MCF 10A (cell line): ENCODE results near the gene CLK3. TPM values are rescaled to one million over a fixed set of nuclear protein-coding genes. Genes with fewer than 3 reads are reported as not detected.

Experiments
- BruUV-seq: library from RNA; stranded (reverse); fragments of 400-500 nt; replicated peaks from 2 replicates; lab custom pipeline; 2021; lab: Mats Ljungman, UMichigan
- CTCF ChIA-PET: fragments of 300-600 bp; sonication (Branson Sonifier 250); formaldehyde crosslinking; extraction: SDS; loops from one replicate; lab custom pipeline; 2021; ENCODE audit warnings: antibody characterized with exemption, inconsistent platforms; lab: Yijun Ruan, JAX
- POLR2A ChIA-PET: fragments of 300-600, 350-650 bp; sonication (Branson Sonifier 250); formaldehyde crosslinking; extraction: SDS; loops from one replicate; lab custom pipeline; 2020; ENCODE audit warnings: antibody characterized with exemption, inconsistent platforms; lab: Yijun Ruan, JAX
- DNase-seq: peaks from one replicate; pipeline ENCODE4 v3.0.0-alpha.2; 2018; ENCODE audit not compliant: unreplicated experiment
- H3K27ac Mint-ChIP-seq: one replicate; pipeline ENCODE4 v1.8.0; 2022; ENCODE audit warnings: mild to moderate bottlenecking, low read depth, mixed read lengths; ENCODE audit not compliant: unreplicated experiment
- H3K27me3 Mint-ChIP-seq: one replicate; pipeline ENCODE4 v1.8.0; 2022; ENCODE audit warnings: mixed read lengths; ENCODE audit not compliant: insufficient read depth, unreplicated experiment
- H3K36me3 Mint-ChIP-seq: one replicate; pipeline ENCODE4 v1.8.0; 2022; ENCODE audit warnings: mild to moderate bottlenecking, moderate library complexity, mixed read lengths; ENCODE audit not compliant: insufficient read depth, unreplicated experiment
- H3K4me1 Mint-ChIP-seq: one replicate; pipeline ENCODE4 v1.8.0; 2022; ENCODE audit warnings: mixed read lengths; ENCODE audit not compliant: insufficient read depth, unreplicated experiment
- H3K4me3 Mint-ChIP-seq: one replicate; pipeline ENCODE4 v1.8.0; 2022; ENCODE audit warnings: mild to moderate bottlenecking, moderate library complexity, mixed read lengths; ENCODE audit not compliant: unreplicated experiment
- H3K9me3 Mint-ChIP-seq: one replicate; pipeline ENCODE4 v1.8.0; 2022; ENCODE audit warnings: mixed read lengths; ENCODE audit not compliant: unreplicated experiment
- intact Hi-C: fragments of 100-400 bp; cut with micrococcal nuclease; formaldehyde crosslinking; loops from 2 replicates; pipeline ENCODE4 v1.14.1; 2022
- total RNA-seq: library from RNA; stranded (reverse); gene quantifications from 2 replicates; pipeline ENCODE4 v1.2.3, GENCODE V29; 2022
- TF ChIP-seq, protein P1 (sequence below): fragments of 200-600 bp; IDR thresholded peaks from one replicate; pipeline ENCODE4 v1.8.0; 2022; ENCODE audit warnings: antibody characterized with exemption, mild to moderate bottlenecking; ENCODE audit not compliant: unreplicated experiment

Gene CLK3
- total RNA-seq, 1 experiment from 2014 or later, result 57.8 TPM

DNA sequence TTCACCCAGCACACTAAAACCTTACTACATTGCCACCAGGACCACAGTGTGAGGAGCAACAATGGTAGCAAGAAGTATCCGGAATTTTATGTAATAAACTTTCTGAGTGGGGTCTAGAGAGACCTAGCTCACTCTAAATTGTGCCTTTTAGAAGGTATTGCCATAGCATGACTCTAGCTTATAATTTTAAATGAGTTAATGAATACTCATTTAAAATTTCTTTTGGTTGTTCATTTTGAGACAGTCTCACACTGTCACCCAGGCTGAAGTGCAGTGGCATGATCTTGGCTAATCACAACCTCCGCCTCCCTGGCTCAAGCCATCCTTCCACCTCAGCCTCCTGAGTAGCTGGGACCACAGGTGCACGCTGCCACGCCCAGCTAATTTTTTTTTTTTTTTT, 54.0 kb downstream of the CLK3 start:
- BruUV-seq, result no TSS peak
- Mint-ChIP-seq H3K9me3 (no peaks in the 10 kb centered on the region), H3K4me3 (no peak overlapping the region), H3K27ac (no peak overlapping the region), H3K27me3 (no peaks in the 10 kb centered on the region), H3K4me1 (no peaks in the 10 kb centered on the region), H3K36me3 (peaks cover 61% of the 10 kb centered on the region)
- TF ChIP-seq, protein P1, sequence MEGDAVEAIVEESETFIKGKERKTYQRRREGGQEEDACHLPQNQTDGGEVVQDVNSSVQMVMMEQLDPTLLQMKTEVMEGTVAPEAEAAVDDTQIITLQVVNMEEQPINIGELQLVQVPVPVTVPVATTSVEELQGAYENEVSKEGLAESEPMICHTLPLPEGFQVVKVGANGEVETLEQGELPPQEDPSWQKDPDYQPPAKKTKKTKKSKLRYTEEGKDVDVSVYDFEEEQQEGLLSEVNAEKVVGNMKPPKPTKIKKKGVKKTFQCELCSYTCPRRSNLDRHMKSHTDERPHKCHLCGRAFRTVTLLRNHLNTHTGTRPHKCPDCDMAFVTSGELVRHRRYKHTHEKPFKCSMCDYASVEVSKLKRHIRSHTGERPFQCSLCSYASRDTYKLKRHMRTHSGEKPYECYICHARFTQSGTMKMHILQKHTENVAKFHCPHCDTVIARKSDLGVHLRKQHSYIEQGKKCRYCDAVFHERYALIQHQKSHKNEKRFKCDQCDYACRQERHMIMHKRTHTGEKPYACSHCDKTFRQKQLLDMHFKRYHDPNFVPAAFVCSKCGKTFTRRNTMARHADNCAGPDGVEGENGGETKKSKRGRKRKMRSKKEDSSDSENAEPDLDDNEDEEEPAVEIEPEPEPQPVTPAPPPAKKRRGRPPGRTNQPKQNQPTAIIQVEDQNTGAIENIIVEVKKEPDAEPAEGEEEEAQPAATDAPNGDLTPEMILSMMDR, result no peak
- CTCF ChIA-PET, result interaction anchor here (0.6 kb wide), 2 partner anchors 29 to 100 kb away, joined by 3 to 4 read pairs; no protein-coding TSS in a partner anchor
- POLR2A ChIA-PET, result interaction anchor here (0.8 kb wide), 1 partner anchor 129 kb away, joined by 3 read pairs; no protein-coding TSS in a partner anchor
- intact Hi-C loops, result no loop called here
- DNase-seq, result no peak

DNA sequence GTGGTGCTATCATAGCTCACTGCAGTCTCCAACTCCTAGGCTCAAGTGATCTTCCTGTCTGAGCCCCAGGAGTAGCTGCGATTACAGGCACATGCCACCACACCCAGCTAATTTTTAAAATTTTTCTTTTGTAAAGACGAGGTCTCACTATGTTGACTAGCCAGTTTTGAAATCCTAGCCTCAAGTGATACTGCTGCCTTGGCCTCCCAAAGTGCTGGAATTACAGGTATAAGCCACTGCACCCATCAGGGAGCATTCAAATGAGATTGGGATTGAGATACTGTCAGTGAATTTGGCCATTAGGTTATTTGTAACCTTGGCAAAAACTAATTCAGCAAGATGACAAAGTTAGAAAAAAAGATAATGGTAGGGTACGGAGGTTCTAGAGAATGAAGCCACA, 58.5 kb downstream of the CLK3 start:
- peaks cover 50% of the 10 kb centered on the region for H3K36me3 Mint-ChIP-seq
- no peaks in the 10 kb centered on the region for H3K27me3 Mint-ChIP-seq
- intact Hi-C loops, result no loop called here
- DNase-seq, result no peak
- BruUV-seq, result no TSS peak
- TF ChIP-seq, protein P1, result no peak
- no peak overlapping the region for H3K27ac Mint-ChIP-seq
- no peak overlapping the region for H3K4me3 Mint-ChIP-seq
- no peaks in the 10 kb centered on the region for H3K9me3 Mint-ChIP-seq
- H3K4me1 Mint-ChIP-seq, result no peaks in the 10 kb centered on the region
- POLR2A ChIA-PET, result no interaction called here
- CTCF ChIA-PET, result no interaction called here

DNA sequence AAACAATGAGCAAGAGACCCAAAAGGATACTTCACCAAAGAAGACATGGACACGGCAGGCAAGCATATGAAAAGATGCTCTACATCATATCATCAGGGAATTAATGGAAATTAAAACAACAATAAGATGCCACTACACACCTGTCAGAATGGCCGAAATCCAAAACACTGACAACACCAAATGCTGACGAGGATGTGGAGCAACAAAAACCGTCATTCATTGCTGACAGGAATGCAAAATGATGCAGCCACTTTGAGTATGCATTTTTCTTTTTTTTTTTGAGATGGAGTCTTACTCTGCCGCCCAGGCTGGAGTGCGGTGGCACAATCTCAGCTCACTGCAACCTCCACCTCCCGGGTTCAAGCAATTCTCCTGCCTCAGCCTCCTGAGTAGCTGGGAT, 61.2 kb downstream of the CLK3 start:
- Mint-ChIP-seq H3K9me3 (no peaks in the 10 kb centered on the region), H3K4me3 (no peak overlapping the region), H3K27me3 (no peaks in the 10 kb centered on the region), H3K4me1 (no peaks in the 10 kb centered on the region), H3K36me3 (peaks cover 34% of the 10 kb centered on the region), H3K27ac (no peak overlapping the region)
- ChIA-PET POLR2A (no interaction called here), CTCF (interaction anchor here (0.5 to 0.6 kb wide), 2 partner anchors 13 to 950 kb away, joined by 3 to 5 read pairs; no protein-coding TSS in a partner anchor)
- no TSS peak for BruUV-seq
- no peak for DNase-seq
- intact Hi-C loops, result no loop called here
- TF ChIP-seq, protein P1, result no peak

Other genes with a start within 250 kb of the CLK3 start
- gene CYP11A1, start 248.2 kb upstream of the CLK3 start, total RNA-seq, result not detected in 2 replicates
- gene SEMA7A, start 181.9 kb upstream of the CLK3 start, total RNA-seq, result 0.81 and 1.6 TPM in 2 replicates
- gene UBL7, start 154.7 kb upstream of the CLK3 start, total RNA-seq, result 55.5 and 56.4 TPM in 2 replicates
- gene ARID3B, start 74.6 kb upstream of the CLK3 start, total RNA-seq, result 4.7 and 6.2 TPM in 2 replicates
- 42.8 and 53.3 TPM in 2 replicates for gene EDC3, start 80.2 kb downstream of the CLK3 start, total RNA-seq
- not detected in 2 replicates for gene CYP1A1, start 109.7 kb downstream of the CLK3 start, total RNA-seq
- gene CYP1A2, start 133.0 kb downstream of the CLK3 start, total RNA-seq, result not detected in 2 replicates
- 50.4 and 65.3 TPM in 2 replicates for gene CSK, start 166.2 kb downstream of the CLK3 start, total RNA-seq
- gene LMAN1L, start 197.0 kb downstream of the CLK3 start, total RNA-seq, result 0.23 TPM in 1 of 2 replicates, not detected in the other
- not detected in 2 replicates for gene CPLX3, start 210.8 kb downstream of the CLK3 start, total RNA-seq
- gene ULK3, start 227.3 kb downstream of the CLK3 start, total RNA-seq, result 27.6 and 31.3 TPM in 2 replicates